NCI-H2029 (cell line): ENCODE data around the gene KCNG2.

ENCODE experiments used
- DNase-seq: peaks from one replicate; lab custom pipeline; 2025; lab: John Stamatoyannopoulos, UW

KCNG2 gene

GRCh38 chr18:79799619-79800370, 2.1 kb downstream of the KCNG2 start:
- DNase-seq, result no peak

GRCh38 chr18:79800371-79801180, 2.8 kb downstream of the KCNG2 start:
- no peak for DNase-seq

GRCh38 chr18:79801217-79801616, 3.5 kb downstream of the KCNG2 start:
- no peak for DNase-seq

- no peak for DNase-seq
Observed at GRCh38 chr18:79801641-79802040, 3.9 kb downstream of the KCNG2 start.

- no peak for DNase-seq
Observed at GRCh38 chr18:79802298-79802697, 4.6 kb downstream of the KCNG2 start.

- DNase-seq, result no peak
Observed at GRCh38 chr18:79803611-79804051, 5.9 kb downstream of the KCNG2 start.

- no peak for DNase-seq
Observed at GRCh38 chr18:79804130-79804787, 6.5 kb downstream of the KCNG2 start.

GRCh38 chr18:79805211-79805887, 7.6 kb downstream of the KCNG2 start:
- no peak for DNase-seq

- no peak for DNase-seq
Observed at GRCh38 chr18:79805926-79806487, 8.3 kb downstream of the KCNG2 start.

GRCh38 chr18:79806976-79807841, 9.5 kb downstream of the KCNG2 start:
- DNase-seq, result no peak

- DNase-seq, result no peak
Observed at GRCh38 chr18:79809482-79810192, 11.9 kb downstream of the KCNG2 start.

- no peak for DNase-seq
Observed at GRCh38 chr18:79812052-79812451, 14.3 kb downstream of the KCNG2 start.

GRCh38 chr18:79814373-79814772, 16.6 kb downstream of the KCNG2 start:
- no peak for DNase-seq

GRCh38 chr18:79815657-79816056, 17.9 kb downstream of the KCNG2 start:
- no peak for DNase-seq

- no peak for DNase-seq
Observed at GRCh38 chr18:79816092-79816491, 18.4 kb downstream of the KCNG2 start.

- no peak for DNase-seq
Observed at GRCh38 chr18:79816981-79817606, 19.4 kb downstream of the KCNG2 start.

- DNase-seq, result no peak
Observed at GRCh38 chr18:79817607-79817998, 19.9 kb downstream of the KCNG2 start.

- no peak for DNase-seq
Observed at GRCh38 chr18:79818036-79818435, 20.3 kb downstream of the KCNG2 start.

- DNase-seq, result no peak
Observed at GRCh38 chr18:79818631-79819030, 20.9 kb downstream of the KCNG2 start.
